NCI-H345 (cell line): ENCODE measurements around the gene CIT.
A peak's percentile ranks its signal among the peaks of the same experiment; 100 is the strongest.
"Not testable (repeated sequence)": the region's sequence is repeated elsewhere in the genome, so short reads cannot be mapped to it uniquely, and the experiment has no call there.

ENCODE experiments used
- DNase-seq: peaks from one replicate; lab custom pipeline; 2025; lab: John Stamatoyannopoulos, UW

The CIT gene

GRCh38 chr12:119674560-119674959 is 202.6 kb downstream of the CIT start:
- no peak for DNase-seq

- DNase-seq: no peak
These were observed 203.5 kb downstream of the CIT start for GRCh38 chr12:119673634-119674033.

- no peak for DNase-seq
These were observed 204.9 kb downstream of the CIT start for GRCh38 chr12:119672194-119672593.

- no peak for DNase-seq
These were observed 206.1 kb downstream of the CIT start for GRCh38 chr12:119671070-119671469.

GRCh38 chr12:119669744-119670472 is 207.2 kb downstream of the CIT start:
- DNase-seq: no peak

GRCh38 chr12:119668324-119668841 is 208.7 kb downstream of the CIT start:
- DNase-seq: no peak

- peak; percentile 98 for DNase-seq
These were observed 209.4 kb downstream of the CIT start, which contains the start of gene PRKAB1 for GRCh38 chr12:119667577-119668323. PRKAB1 (plus strand) TSS chr12:119668133; CDS start chr12:119668245, 112 bp downstream.

GRCh38 chr12:119666900-119667576 is 210.1 kb downstream of the CIT start:
- DNase-seq: no peak

- no peak for DNase-seq
These were observed 210.8 kb downstream of the CIT start for GRCh38 chr12:119666226-119666795.

- DNase-seq: no peak
These were observed 211.8 kb downstream of the CIT start for GRCh38 chr12:119665164-119665929.

- no peak for DNase-seq
These were observed 212.5 kb downstream of the CIT start for GRCh38 chr12:119664642-119665041.

- DNase-seq: no peak
These were observed 215.2 kb downstream of the CIT start for GRCh38 chr12:119661882-119662281.

GRCh38 chr12:119660076-119660475 is 217.0 kb downstream of the CIT start:
- no peak for DNase-seq

GRCh38 chr12:119659289-119659897 is 217.7 kb downstream of the CIT start:
- peak; percentile 6 for DNase-seq

- DNase-seq: not testable (repeated sequence)
These were observed 219.0 kb downstream of the CIT start for GRCh38 chr12:119658166-119658565.

GRCh38 chr12:119657001-119657400 is 220.1 kb downstream of the CIT start:
- DNase-seq: not testable (repeated sequence)

- no peak for DNase-seq
These were observed 224.5 kb downstream of the CIT start for GRCh38 chr12:119652665-119653064.

GRCh38 chr12:119649202-119649808 is 227.8 kb downstream of the CIT start:
- peak; percentile 10 for DNase-seq

- DNase-seq: no peak
These were observed 231.5 kb downstream of the CIT start for GRCh38 chr12:119645535-119646059.

- DNase-seq: no peak
These were observed 232.2 kb downstream of the CIT start for GRCh38 chr12:119644930-119645329.
